Dendritic cell treated with granulocyte-macrophage colony-stimulating factor and Interleukin-4, amounts not matched to agents 40 ng/mL and 50 ng/mL, for 4 days (primary cell): ENCODE measurements around the gene SLC6A18.

ENCODE experiments used
- H3K27ac Mint-ChIP-seq: one replicate; pipeline ENCODE4 v1.8.0; 2022; ENCODE audit warnings: mild to moderate bottlenecking, mixed read lengths
- H3K27me3 Mint-ChIP-seq: one replicate; pipeline ENCODE4 v1.8.0; 2022; ENCODE audit warnings: mild to moderate bottlenecking, mixed read lengths
- H3K36me3 Mint-ChIP-seq: one replicate; pipeline ENCODE4 v1.8.0; 2022; ENCODE audit warnings: low read depth, mixed read lengths
- H3K4me1 Mint-ChIP-seq: one replicate; pipeline ENCODE4 v1.8.0; 2022; ENCODE audit warnings: low read depth, mixed read lengths
- H3K4me3 Mint-ChIP-seq: one replicate; pipeline ENCODE4 v1.8.0; 2022; ENCODE audit warnings: mild to moderate bottlenecking, moderate library complexity, mixed read lengths
- H3K9me3 Mint-ChIP-seq: one replicate; pipeline ENCODE4 v1.8.0; 2022; ENCODE audit warnings: mixed read lengths
- intact Hi-C: fragments of 100-400 bp; cut with micrococcal nuclease; formaldehyde crosslinking; loops from one replicate; pipeline ENCODE4 v1.15.0; 2022

SLC6A18 gene

GRCh38 chr5:1251678-1252580 lies 26.7 kb downstream of the SLC6A18 start:
- Mint-ChIP-seq H3K27ac (no peak overlapping the region), H3K4me1 (no peaks in the 10 kb centered on the region), H3K4me3 (no peak overlapping the region), H3K9me3 (no peaks in the 10 kb centered on the region), H3K27me3 (peaks cover under 1% of the 10 kb centered on the region), H3K36me3 (no peaks in the 10 kb centered on the region)
- intact Hi-C loops, result no loop called here

GRCh38 chr5:1252681-1253080 lies 27.5 kb downstream of the SLC6A18 start:
- no peaks in the 10 kb centered on the region for H3K4me1 Mint-ChIP-seq
- H3K36me3 Mint-ChIP-seq, result no peaks in the 10 kb centered on the region
- intact Hi-C loops, result no loop called here
- no peak overlapping the region for H3K27ac Mint-ChIP-seq
- no peaks in the 10 kb centered on the region for H3K9me3 Mint-ChIP-seq
- H3K4me3 Mint-ChIP-seq, result no peak overlapping the region
- H3K27me3 Mint-ChIP-seq, result no peaks in the 10 kb centered on the region

GRCh38 chr5:1253456-1254105 lies 28.4 kb downstream of the SLC6A18 start:
- Mint-ChIP-seq H3K27ac (no peak overlapping the region), H3K9me3 (no peaks in the 10 kb centered on the region), H3K36me3 (no peaks in the 10 kb centered on the region), H3K4me3 (no peak overlapping the region), H3K27me3 (no peaks in the 10 kb centered on the region), H3K4me1 (no peaks in the 10 kb centered on the region)
- intact Hi-C loops, result no loop called here

GRCh38 chr5:1254196-1254595 lies 29.0 kb downstream of the SLC6A18 start:
- H3K27ac Mint-ChIP-seq, result no peak overlapping the region
- H3K4me3 Mint-ChIP-seq, result no peak overlapping the region
- H3K27me3 Mint-ChIP-seq, result no peaks in the 10 kb centered on the region
- H3K4me1 Mint-ChIP-seq, result no peaks in the 10 kb centered on the region
- H3K9me3 Mint-ChIP-seq, result no peaks in the 10 kb centered on the region
- intact Hi-C loops, result no loop called here
- H3K36me3 Mint-ChIP-seq, result no peaks in the 10 kb centered on the region

- no peak overlapping the region for H3K27ac Mint-ChIP-seq
- intact Hi-C loops, result no loop called here
- H3K27me3 Mint-ChIP-seq, result no peaks in the 10 kb centered on the region
- H3K36me3 Mint-ChIP-seq, result no peaks in the 10 kb centered on the region
- no peaks in the 10 kb centered on the region for H3K9me3 Mint-ChIP-seq
- H3K4me3 Mint-ChIP-seq, result no peak overlapping the region
- H3K4me1 Mint-ChIP-seq, result no peaks in the 10 kb centered on the region
Observed at GRCh38 chr5:1255081-1255561, 29.9 kb downstream of the SLC6A18 start.

GRCh38 chr5:1256776-1257175 lies 31.6 kb downstream of the SLC6A18 start:
- no peak overlapping the region for H3K4me3 Mint-ChIP-seq

GRCh38 chr5:1257363-1257762 lies 32.2 kb downstream of the SLC6A18 start:
- no peaks in the 10 kb centered on the region for H3K4me1 Mint-ChIP-seq
- no peak overlapping the region for H3K4me3 Mint-ChIP-seq
- intact Hi-C loops, result no loop called here
- H3K27ac Mint-ChIP-seq, result no peak overlapping the region
- peaks cover 8% of the 10 kb centered on the region for H3K9me3 Mint-ChIP-seq
- no peaks in the 10 kb centered on the region for H3K36me3 Mint-ChIP-seq
- no peaks in the 10 kb centered on the region for H3K27me3 Mint-ChIP-seq

More at GRCh38 chr5:1256776-1257175, 31.6 kb downstream of the SLC6A18 start:
- peaks cover 3% of the 10 kb centered on the region for H3K9me3 Mint-ChIP-seq
- no peak overlapping the region for H3K27ac Mint-ChIP-seq
- H3K36me3 Mint-ChIP-seq, result no peaks in the 10 kb centered on the region
- H3K4me1 Mint-ChIP-seq, result no peaks in the 10 kb centered on the region
- no peaks in the 10 kb centered on the region for H3K27me3 Mint-ChIP-seq
- intact Hi-C loops, result no loop called here

- no peaks in the 10 kb centered on the region for H3K4me1 Mint-ChIP-seq
- no peak overlapping the region for H3K4me3 Mint-ChIP-seq
- H3K27me3 Mint-ChIP-seq, result no peaks in the 10 kb centered on the region
- H3K36me3 Mint-ChIP-seq, result no peaks in the 10 kb centered on the region
- H3K27ac Mint-ChIP-seq, result no peak overlapping the region
- peaks cover 13% of the 10 kb centered on the region for H3K9me3 Mint-ChIP-seq
- intact Hi-C loops, result no loop called here
Observed at GRCh38 chr5:1257841-1258240, 32.7 kb downstream of the SLC6A18 start.

GRCh38 chr5:1259806-1260480 lies 34.8 kb downstream of the SLC6A18 start:
- Mint-ChIP-seq H3K36me3 (no peaks in the 10 kb centered on the region), H3K4me3 (no peak overlapping the region), H3K9me3 (peaks cover 24% of the 10 kb centered on the region), H3K27ac (no peak overlapping the region), H3K27me3 (no peaks in the 10 kb centered on the region), H3K4me1 (no peaks in the 10 kb centered on the region)
- intact Hi-C loops, result no loop called here

GRCh38 chr5:1261643-1262042 lies 36.5 kb downstream of the SLC6A18 start:
- Mint-ChIP-seq H3K4me1 (no peaks in the 10 kb centered on the region), H3K27ac (no peak overlapping the region), H3K27me3 (no peaks in the 10 kb centered on the region), H3K9me3 (peaks cover 24% of the 10 kb centered on the region), H3K36me3 (no peaks in the 10 kb centered on the region), H3K4me3 (no peak overlapping the region)
- intact Hi-C loops, result no loop called here

GRCh38 chr5:1262381-1262780 lies 37.2 kb downstream of the SLC6A18 start:
- Mint-ChIP-seq H3K27me3 (no peaks in the 10 kb centered on the region), H3K36me3 (no peaks in the 10 kb centered on the region), H3K4me1 (no peaks in the 10 kb centered on the region), H3K4me3 (no peak overlapping the region), H3K27ac (no peak overlapping the region), H3K9me3 (peaks cover 24% of the 10 kb centered on the region)
- intact Hi-C loops, result no loop called here

GRCh38 chr5:1264211-1264610 lies 39.0 kb downstream of the SLC6A18 start:
- H3K27ac Mint-ChIP-seq, result no peak overlapping the region
- intact Hi-C loops, result no loop called here
- peaks cover 24% of the 10 kb centered on the region for H3K9me3 Mint-ChIP-seq
- H3K36me3 Mint-ChIP-seq, result no peaks in the 10 kb centered on the region
- no peaks in the 10 kb centered on the region for H3K27me3 Mint-ChIP-seq
- no peaks in the 10 kb centered on the region for H3K4me1 Mint-ChIP-seq
- H3K4me3 Mint-ChIP-seq, result no peak overlapping the region

- H3K36me3 Mint-ChIP-seq, result no peaks in the 10 kb centered on the region
- peaks cover 24% of the 10 kb centered on the region for H3K9me3 Mint-ChIP-seq
- no peaks in the 10 kb centered on the region for H3K4me1 Mint-ChIP-seq
- H3K27ac Mint-ChIP-seq, result no peak overlapping the region
- intact Hi-C loops, result no loop called here
- no peaks in the 10 kb centered on the region for H3K27me3 Mint-ChIP-seq
- no peak overlapping the region for H3K4me3 Mint-ChIP-seq
Observed at GRCh38 chr5:1265026-1265425, 39.8 kb downstream of the SLC6A18 start.
